Hepatocyte (in vitro differentiated cells): ENCODE measurements around the gene ARHGAP42. TPM values are rescaled to one million over a fixed set of nuclear protein-coding genes. Genes with fewer than 3 reads are reported as not detected.
A peak's percentile ranks its signal among the peaks of the same experiment; 100 is the strongest.

ENCODE experiments used
- DNase-seq: peaks from one replicate; pipeline ENCODE4 v3.0.0-alpha.2; 2016; ENCODE audit warnings: low spot score
- H2AFZ ChIP-seq: fragments of 200-600 bp; sonication (generic); 2 replicates; pipeline ENCODE4 v1.6.0; 2016; ENCODE audit warnings: antibody characterized with exemption, mild to moderate bottlenecking
- H3K27ac ChIP-seq: fragments of 200-600 bp; sonication (generic); 2 replicates; pipeline ENCODE4 v1.5.1; 2016; ENCODE audit warnings: mild to moderate bottlenecking
- H3K27me3 ChIP-seq: fragments of 200-600 bp; sonication (generic); 2 replicates; pipeline ENCODE4 v1.6.1; 2016
- H3K36me3 ChIP-seq: fragments of 200-600 bp; sonication (generic); replicated peaks from 2 replicates; pipeline ENCODE4 v1.5.1; 2016; ENCODE audit warnings: low read depth; ENCODE audit not compliant: insufficient read depth
- H3K4me1 ChIP-seq: fragments of 200-600 bp; sonication (generic); 2 replicates; pipeline ENCODE4 v1.5.1; 2016; ENCODE audit warnings: mild to moderate bottlenecking, moderate library complexity; ENCODE audit not compliant: insufficient read depth
- H3K4me2 ChIP-seq: fragments of 200-600 bp; sonication (generic); 2 replicates; pipeline ENCODE4 v1.6.0; 2016
- H3K4me3 ChIP-seq: fragments of 200-600 bp; sonication (generic); 2 replicates; pipeline ENCODE4 v1.5.1; 2016; ENCODE audit warnings: mild to moderate bottlenecking
- H3K79me2 ChIP-seq: fragments of 200-600 bp; sonication (generic); 2 replicates; pipeline ENCODE4 v1.6.0; 2017; ENCODE audit warnings: mild to moderate bottlenecking
- H3K9me2 ChIP-seq: fragments of 200-600 bp; sonication (generic); replicated peaks from 2 replicates; pipeline ENCODE4 v1.6.0; 2017; ENCODE audit warnings: mild to moderate bottlenecking; ENCODE audit not compliant: insufficient read depth
- H3K9me3 ChIP-seq: fragments of 200-600 bp; sonication (generic); 2 replicates; pipeline ENCODE4 v1.5.1; 2016; ENCODE audit warnings: low read depth, mild to moderate bottlenecking
- H4K20me1 ChIP-seq: fragments of 200-600 bp; sonication (generic); 2 replicates; pipeline ENCODE4 v1.6.0; 2016; ENCODE audit warnings: mild to moderate bottlenecking; ENCODE audit not compliant: insufficient read depth, poor library complexity, severe bottlenecking
- CTCF ChIP-seq: fragments of 200-600 bp; sonication (generic); IDR thresholded peaks from 2 replicates; pipeline ENCODE4 v1.5.1; 2016; ENCODE audit warnings: antibody characterized with exemption, mild to moderate bottlenecking; ENCODE audit not compliant: poor library complexity
- EZH2 ChIP-seq: fragments of 200-600 bp; sonication (generic); IDR thresholded peaks from 2 replicates; pipeline ENCODE4 v1.6.1; 2016; ENCODE audit warnings: antibody characterized with exemption, mild to moderate bottlenecking, borderline replicate concordance
- EZH2phosphoT487 ChIP-seq: fragments of 200-600 bp; sonication (generic); IDR thresholded peaks from one replicate; pipeline ENCODE4 v1.6.1; 2018; ENCODE audit warnings: antibody characterized with exemption, mild to moderate bottlenecking, low read depth, moderate library complexity; ENCODE audit not compliant: unreplicated experiment, severe bottlenecking
- WGBS: methylation state at CpG from one replicate; pipeline ENCODE4 v1.1.6; 2016; ENCODE audit warnings: low lambda C conversion rate; ENCODE audit errors: missing lambda C conversion rate; 5-methylcytosine and 5-hydroxymethylcytosine counted together
- polyA plus RNA-seq: library from polyadenylated mRNA; unstranded; fragments of >200 nt; fragmentation: Nextera tagmentation; extraction: Ambion mirVana; gene quantifications from 2 replicates; pipeline ENCODE4 v1.2.1, GENCODE V29; 2016
- total RNA-seq: library from RNA; depleted of rRNA; stranded (reverse); fragments of >200 nt; gene quantifications from 2 replicates; pipeline ENCODE4 v1.2.3, GENCODE V29; 2014

The ARHGAP42 gene
- total and polyA plus RNA-seq, 2 experiments from 2014 or later, result 8.7 to 26.5 TPM

- no peak for TF ChIP-seq CTCF
- TF ChIP-seq EZH2, result no peak
- no peak for TF ChIP-seq EZH2phosphoT487
- H3K4me3 ChIP-seq, result no peak overlapping the region
- no peaks in the 10 kb centered on the region for H4K20me1 ChIP-seq
- H3K36me3 ChIP-seq, result no peaks in the 10 kb centered on the region
- peaks cover 38% of the 10 kb centered on the region for H3K79me2 ChIP-seq
- no peak overlapping the region for H3K27ac ChIP-seq
- H3K4me2 ChIP-seq, result no peak overlapping the region
- H3K9me2 ChIP-seq, result no peaks in the 10 kb centered on the region
- H3K4me1 ChIP-seq, result peaks cover 4% of the 10 kb centered on the region
- WGBS, result 95% methylated on average over 2 of the region's 2 CpGs
- no peak for DNase-seq
- H3K27me3 ChIP-seq, result no peaks in the 10 kb centered on the region
- H3K9me3 ChIP-seq, result no peaks in the 10 kb centered on the region
- H2AFZ ChIP-seq, result no peak overlapping the region
These were observed 79.7 kb downstream of the ARHGAP42 start for GRCh38 chr11:100766764-100767163.

DNA sequence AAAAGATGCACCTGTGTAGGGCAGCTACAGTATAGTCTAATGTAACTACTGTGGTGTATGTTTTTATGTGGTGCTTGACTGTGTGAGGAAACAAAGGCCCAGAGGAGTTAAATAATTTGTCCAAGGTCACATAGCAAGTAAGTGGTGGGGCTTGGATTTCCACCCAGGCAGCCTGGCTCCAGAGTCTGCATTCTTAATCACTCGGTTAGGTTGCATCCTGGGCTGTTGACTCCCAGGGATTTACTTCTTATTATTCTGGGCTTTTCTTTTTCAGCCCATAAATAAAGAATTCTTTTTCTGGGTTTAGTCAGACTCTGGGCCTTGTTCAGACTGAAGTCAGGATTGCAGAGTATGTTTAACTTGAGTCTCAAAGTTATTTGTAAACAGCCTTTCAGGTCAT lies 82.1 kb downstream of the ARHGAP42 start:
- Histone ChIP-seq H3K27ac (peak overlapping the region; percentile 34), H3K9me2 (no peaks in the 10 kb centered on the region), H3K79me2 (peaks cover 31% of the 10 kb centered on the region), H3K4me1 (peaks cover 4% of the 10 kb centered on the region), H4K20me1 (no peaks in the 10 kb centered on the region), H3K4me3 (no peak overlapping the region), H3K27me3 (no peaks in the 10 kb centered on the region), H3K36me3 (no peaks in the 10 kb centered on the region), H3K9me3 (no peaks in the 10 kb centered on the region), H2AFZ (no peak overlapping the region), H3K4me2 (no peak overlapping the region)
- 20% methylated on average over 1 of the region's 1 CpG for WGBS
- DNase-seq, result no peak
- TF ChIP-seq CTCF (no peak), EZH2phosphoT487 (no peak), EZH2 (no peak)

DNA sequence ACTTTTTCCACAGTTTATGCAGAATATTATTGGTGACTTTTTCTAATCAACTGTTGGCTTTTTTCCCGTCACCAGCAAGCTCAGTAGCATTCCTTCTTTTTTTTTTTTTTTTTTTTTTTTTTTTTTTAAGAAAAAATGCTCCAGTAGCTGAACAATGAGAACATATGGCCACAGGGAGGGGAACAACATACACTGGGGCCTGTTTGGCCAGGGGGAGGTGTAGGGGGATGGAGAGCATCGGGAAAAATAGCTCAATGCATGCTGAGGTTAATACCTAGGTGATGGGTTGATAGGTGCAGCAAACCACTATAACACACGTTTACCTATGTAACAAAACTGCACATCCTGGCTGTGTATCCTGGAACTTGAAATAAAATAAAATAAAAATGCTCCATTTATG lies 82.5 kb downstream of the ARHGAP42 start:
- no peak for TF ChIP-seq EZH2
- Histone ChIP-seq H3K4me3 (no peak overlapping the region), H3K4me1 (peaks cover 4% of the 10 kb centered on the region), H2AFZ (no peak overlapping the region), H3K27me3 (no peaks in the 10 kb centered on the region), H3K4me2 (no peak overlapping the region), H3K27ac (peak overlapping the region; percentile 34), H3K79me2 (peaks cover 31% of the 10 kb centered on the region), H3K9me3 (no peaks in the 10 kb centered on the region), H4K20me1 (no peaks in the 10 kb centered on the region), H3K9me2 (no peaks in the 10 kb centered on the region), H3K36me3 (no peaks in the 10 kb centered on the region)
- WGBS, result 49% methylated on average over 3 of the region's 3 CpGs
- DNase-seq, result no peak

DNA sequence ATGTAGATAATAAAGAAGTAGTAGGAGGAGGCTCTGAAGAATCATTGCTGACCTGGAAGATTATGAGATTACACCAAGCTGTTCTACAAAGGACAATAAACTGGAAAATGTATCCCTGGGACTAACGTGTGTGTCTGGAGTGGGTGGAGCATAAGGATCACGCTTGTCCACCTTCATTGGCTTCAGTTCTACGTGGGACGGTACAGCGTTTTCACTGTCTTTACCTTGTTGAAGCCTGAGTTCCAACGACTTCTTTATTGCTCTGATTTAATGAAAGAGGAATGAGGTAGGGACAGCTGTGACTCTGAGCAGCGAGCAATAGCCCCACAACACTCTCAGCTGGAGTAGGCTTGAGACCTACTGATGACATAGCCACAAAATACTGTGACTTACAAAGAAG lies 87.0 kb downstream of the ARHGAP42 start:
- H3K9me3 ChIP-seq, result no peaks in the 10 kb centered on the region
- no peak for TF ChIP-seq EZH2
- TF ChIP-seq EZH2phosphoT487, result no peak
- TF ChIP-seq CTCF, result no peak
- no peak overlapping the region for H2AFZ ChIP-seq
- 77% methylated on average over 7 of the region's 7 CpGs for WGBS
- H3K36me3 ChIP-seq, result no peaks in the 10 kb centered on the region
- no peaks in the 10 kb centered on the region for H4K20me1 ChIP-seq
- no peak overlapping the region for H3K4me2 ChIP-seq
- H3K27me3 ChIP-seq, result no peaks in the 10 kb centered on the region
- H3K79me2 ChIP-seq, result peaks cover 6% of the 10 kb centered on the region
- H3K27ac ChIP-seq, result peak overlapping the region; percentile 89
- peak; percentile 64 for DNase-seq
- no peak overlapping the region for H3K4me3 ChIP-seq
- peaks cover 14% of the 10 kb centered on the region for H3K4me1 ChIP-seq
- H3K9me2 ChIP-seq, result no peaks in the 10 kb centered on the region
